T47D (cell line): ENCODE data around the gene CNTN5.
"Not testable (repeated sequence)": the region's sequence is repeated elsewhere in the genome, so short reads cannot be mapped to it uniquely, and the experiment has no call there.

Source experiments
- DNase-seq, 2 experiments: peaks; one replicate each; pipeline versions ENCODE4 v3.0.0 to v3.0.0-alpha.2; 2011 to 2012; ENCODE audit warnings: low read depth in 1 of 2, low spot score in 1 of 2
- JUND ChIP-seq: IDR thresholded peaks from 2 replicates; pipeline ENCODE4 v1.6.1; 2012; ENCODE audit warnings: low read depth
- in situ Hi-C: cut with HindIII; loops from 2 replicates; pipeline ENCODE4 v1.10.0; 2016; ENCODE audit warnings: low sequenced_read_pairs, low pct_unique_long_range_greater_than_20kb

The CNTN5 gene

GRCh38 chr11:100192181-100192580 is 1171.4 kb downstream of the CNTN5 start:
- no peak for TF ChIP-seq JUND
- no peak for DNase-seq
- in situ Hi-C loops, result no loop called here

DNA sequence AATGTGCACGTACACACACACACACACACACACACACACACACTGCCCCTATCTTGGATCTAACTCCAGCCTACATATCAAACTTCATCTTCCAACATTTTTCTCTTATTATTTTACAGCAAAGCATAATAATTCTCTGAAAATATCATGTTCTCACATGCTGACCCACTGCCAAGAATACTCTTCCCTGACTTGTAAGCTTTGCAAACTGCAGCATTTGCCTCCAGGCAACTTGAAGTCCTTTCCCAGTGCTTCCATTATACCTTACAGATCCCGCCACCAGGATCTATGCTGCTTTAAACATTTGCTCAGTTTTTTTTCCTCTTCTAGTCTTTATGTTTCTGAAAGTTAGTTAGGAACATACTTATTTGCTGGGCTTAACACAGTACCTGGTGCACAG is 1183.0 kb downstream of the CNTN5 start:
- TF ChIP-seq JUND, result no peak
- no peak for DNase-seq
- in situ Hi-C loops, result no loop called here

GRCh38 chr11:100205926-100206325 is 1185.2 kb downstream of the CNTN5 start:
- DNase-seq, result no peak
- no peak for TF ChIP-seq JUND
- in situ Hi-C loops, result no loop called here

- in situ Hi-C loops, result no loop called here
- no peak for DNase-seq
- no peak for TF ChIP-seq JUND
Measured at GRCh38 chr11:100208207-100208606, 1187.5 kb downstream of the CNTN5 start.

DNA sequence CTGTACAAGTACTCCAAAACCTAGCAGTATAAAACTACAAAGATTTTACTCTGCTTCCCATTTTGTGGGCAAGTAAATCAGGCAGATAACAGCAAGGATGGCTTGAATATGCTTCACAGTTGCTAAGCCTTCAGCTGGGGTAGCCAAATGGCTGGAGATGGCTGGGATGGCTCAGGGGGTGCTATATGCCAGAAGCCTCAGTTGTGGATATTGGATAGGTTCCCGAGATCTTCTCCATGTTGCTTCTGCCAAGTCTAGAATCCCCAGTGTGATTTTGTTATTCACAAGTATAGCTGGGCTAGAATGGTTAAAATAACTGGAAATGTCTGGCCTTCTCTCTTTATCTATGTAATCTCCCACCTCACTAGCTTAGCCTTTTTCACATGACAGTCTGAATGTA is 1194.0 kb downstream of the CNTN5 start:
- no peak for TF ChIP-seq JUND
- no peak for DNase-seq
- in situ Hi-C loops, result no loop called here

- DNase-seq, result no peak
- no peak for TF ChIP-seq JUND
- in situ Hi-C loops, result no loop called here
Measured at GRCh38 chr11:100220801-100221200, 1200.1 kb downstream of the CNTN5 start.

GRCh38 chr11:100221791-100222190 is 1201.0 kb downstream of the CNTN5 start:
- no peak for DNase-seq
- in situ Hi-C loops, result no loop called here
- no peak for TF ChIP-seq JUND

DNA sequence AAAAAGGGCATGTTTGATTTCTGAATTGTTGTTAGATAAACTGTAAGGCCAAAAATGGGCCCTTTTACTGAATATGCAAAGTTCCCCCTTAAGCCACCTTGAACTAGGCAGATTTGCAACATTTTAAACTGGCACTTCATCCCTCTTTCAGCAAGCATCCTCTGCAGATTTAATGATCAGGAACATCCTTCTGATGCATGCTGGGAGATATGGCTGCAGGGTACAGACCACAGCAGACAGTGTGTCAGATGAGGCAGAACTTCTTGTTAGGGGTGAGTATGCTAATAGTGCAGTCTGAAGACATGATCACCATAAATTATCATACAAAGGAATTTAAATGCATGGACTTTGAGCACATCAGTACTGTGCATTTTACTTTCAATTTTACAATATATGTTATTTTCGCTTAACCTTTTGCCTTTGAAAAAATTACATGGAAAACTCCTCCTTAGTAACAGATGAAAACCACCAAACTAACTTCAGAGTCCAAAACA is 1203.8 kb downstream of the CNTN5 start:
- DNase-seq, result no peak
- in situ Hi-C loops, result no loop called here
- TF ChIP-seq JUND, result no peak

DNA sequence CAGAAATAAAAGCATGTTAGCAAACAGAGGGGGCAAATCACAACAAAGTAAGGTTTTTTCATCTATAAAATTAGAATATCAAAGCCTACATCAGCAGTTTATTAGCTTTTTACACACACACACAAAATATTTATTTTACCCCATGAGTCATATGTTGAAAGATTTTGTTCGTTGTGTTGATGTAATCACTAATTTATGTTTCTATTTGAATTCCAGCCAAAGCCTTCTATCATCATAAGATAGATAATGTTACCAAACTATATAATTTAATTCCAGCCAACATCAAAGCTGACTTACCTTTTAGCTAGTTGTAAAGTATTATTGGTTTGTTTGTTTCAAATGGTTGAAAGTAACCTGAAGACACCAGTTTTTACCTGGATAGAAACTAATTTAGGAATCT is 1208.3 kb downstream of the CNTN5 start:
- in situ Hi-C loops, result no loop called here
- DNase-seq, result no peak
- no peak for TF ChIP-seq JUND

- DNase-seq, result no peak
- TF ChIP-seq JUND, result no peak
- in situ Hi-C loops, result no loop called here
Measured at GRCh38 chr11:100232006-100232405, 1211.3 kb downstream of the CNTN5 start.

DNA sequence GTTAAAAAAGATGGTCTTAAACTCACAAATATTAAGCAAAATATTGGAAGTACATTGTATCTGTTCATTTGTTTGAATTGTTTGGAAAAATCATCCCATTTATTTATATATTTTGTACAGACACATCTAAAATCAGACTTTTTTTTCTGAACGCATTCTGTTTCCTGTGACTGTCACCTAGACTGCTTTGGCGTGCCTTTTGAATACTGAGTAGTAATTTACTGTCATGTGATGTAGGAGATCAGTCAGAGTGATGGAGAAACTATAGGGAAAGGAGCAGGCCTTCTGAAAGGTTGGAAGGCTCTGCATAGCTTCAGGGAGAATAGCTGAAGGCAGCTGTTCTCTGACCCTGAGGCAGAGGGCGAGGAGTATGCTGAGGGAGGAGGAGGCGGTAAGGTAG is 1214.3 kb downstream of the CNTN5 start:
- in situ Hi-C loops, result no loop called here
- no peak for DNase-seq
- TF ChIP-seq JUND, result no peak

DNA sequence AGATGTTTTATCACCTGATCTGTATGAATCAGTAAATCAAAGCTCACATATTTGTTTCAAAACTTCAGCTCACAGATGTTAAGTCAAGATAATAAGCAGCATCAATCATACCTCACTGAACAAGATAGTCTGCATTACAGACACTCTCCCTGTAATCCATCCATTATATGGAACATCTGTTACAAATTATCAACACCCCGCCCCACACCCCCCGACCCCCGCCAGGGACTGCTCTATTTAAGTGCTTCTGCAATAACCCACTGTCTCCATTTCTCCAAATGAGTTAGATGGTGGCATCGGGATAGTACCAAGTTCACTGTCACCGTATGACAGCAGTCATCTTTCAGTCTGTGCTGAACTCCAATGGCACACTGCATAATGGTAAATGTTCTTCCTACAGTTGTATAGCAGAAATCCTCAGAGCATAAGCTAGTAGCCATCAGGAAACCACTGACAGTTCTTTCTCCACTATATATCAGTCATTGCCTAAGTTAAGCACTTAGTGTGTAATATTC is 1219.3 kb downstream of the CNTN5 start:
- no peak for DNase-seq
- TF ChIP-seq JUND, result no peak
- in situ Hi-C loops, result no loop called here

- no peak for DNase-seq
- in situ Hi-C loops, result no loop called here
- no peak for TF ChIP-seq JUND
Measured at GRCh38 chr11:100247704-100248103, 1227.0 kb downstream of the CNTN5 start.

- in situ Hi-C loops, DNase-seq: not testable (repeated sequence)
Measured at GRCh38 chr11:100257238-100257803, 1236.6 kb downstream of the CNTN5 start.
